DND-41 (cell line): ENCODE results near the gene VPS13C.

Experiments used
- ATAC-seq: fragments of 200-7000 bp; cut with Tn5 transposase; 3 replicates; pipeline ENCODE4 v1.9.1; 2021; ENCODE audit warnings: low read depth; ENCODE audit not compliant: insufficient read depth
- DNase-seq: peaks from one replicate; pipeline ENCODE4 v3.0.0-alpha.2; 2020
- H2AFZ ChIP-seq: 2 replicates; pipeline ENCODE4 v1.6.0; 2012; ENCODE audit warnings: low read depth, low read length
- H3K27ac ChIP-seq: 2 replicates; pipeline ENCODE4 v1.5.1; 2012; ENCODE audit warnings: low read length, inconsistent platforms
- H3K27me3 ChIP-seq: fragments of 200-600 bp; sonication (generic); 2 replicates; pipeline ENCODE4 v1.6.0; 2012; ENCODE audit warnings: low read length, mild to moderate bottlenecking, inconsistent platforms; ENCODE audit not compliant: insufficient read depth, poor library complexity
- H3K36me3 ChIP-seq: 2 replicates; pipeline ENCODE4 v1.5.1; 2012; ENCODE audit warnings: low read length, inconsistent platforms; ENCODE audit not compliant: insufficient read depth
- H3K4me1 ChIP-seq: 2 replicates; pipeline ENCODE4 v1.5.1; 2012; ENCODE audit warnings: mild to moderate bottlenecking, low read length; ENCODE audit not compliant: insufficient read depth
- H3K4me2 ChIP-seq: 2 replicates; pipeline ENCODE4 v1.6.0; 2012; ENCODE audit warnings: mild to moderate bottlenecking, moderate library complexity, low read length, inconsistent platforms; ENCODE audit not compliant: insufficient read depth
- H3K4me3 ChIP-seq, 2 experiments: fragments of 200-600 bp in 1 of 2; shearing (Covaris generic) in 1 of 2; 2 replicates each; pipeline ENCODE4 v1.5.1; 2012 to 2016; ENCODE audit warnings: inconsistent platforms in 2 of 2, low read length in 2 of 2, mild to moderate bottlenecking in 2 of 2, low read depth in 1 of 2, moderate library complexity in 1 of 2
- H3K79me2 ChIP-seq: 2 replicates; pipeline ENCODE4 v1.6.0; 2012; ENCODE audit warnings: low read length, inconsistent platforms; ENCODE audit not compliant: insufficient read depth
- H3K9ac ChIP-seq: 2 replicates; pipeline ENCODE4 v1.6.0; 2012; ENCODE audit warnings: low read depth, mild to moderate bottlenecking, inconsistent platforms, low read length, moderate library complexity
- H3K9me3 ChIP-seq: 2 replicates; pipeline ENCODE4 v1.5.1; 2012; ENCODE audit warnings: low read length, moderate library complexity, mild to moderate bottlenecking, inconsistent platforms; ENCODE audit not compliant: insufficient read depth, severe bottlenecking
- H4K20me1 ChIP-seq: 2 replicates; pipeline ENCODE4 v1.6.0; 2012; ENCODE audit warnings: low read length; ENCODE audit not compliant: insufficient read depth
- CTCF ChIP-seq: IDR thresholded peaks from 2 replicates; pipeline ENCODE4 v1.5.1; 2012; ENCODE audit warnings: borderline replicate concordance, low read length, moderate library complexity, mild to moderate bottlenecking; ENCODE audit not compliant: poor library complexity, severe bottlenecking; ENCODE audit errors: extremely low read depth
- EZH2 ChIP-seq: IDR thresholded peaks from 3 replicates; pipeline ENCODE4 v1.6.1; 2012; ENCODE audit warnings: borderline replicate concordance, low read depth, mild to moderate bottlenecking, moderate library complexity, low read length, inconsistent platforms; ENCODE audit not compliant: severe bottlenecking

The VPS13C gene

GRCh38 chr15:61936528-61937195 is 123.6 kb downstream of the VPS13C start:
- peaks cover 55% of the 10 kb centered on the region for H3K36me3 ChIP-seq
- no peaks in the 10 kb centered on the region for H3K27me3 ChIP-seq
- H3K9ac ChIP-seq, result no peak overlapping the region
- TF ChIP-seq EZH2 (no peak), CTCF (no peak)
- H3K4me1 ChIP-seq, result no peaks in the 10 kb centered on the region
- no peaks in the 10 kb centered on the region for H3K79me2 ChIP-seq
- ATAC-seq, result no peak
- no peak overlapping the region for H3K27ac ChIP-seq
- no peaks in the 10 kb centered on the region for H4K20me1 ChIP-seq
- no peaks in the 10 kb centered on the region for H3K9me3 ChIP-seq
- H3K4me3 ChIP-seq, result no peak overlapping the region
- H2AFZ ChIP-seq, result no peak overlapping the region
- no peak overlapping the region for H3K4me2 ChIP-seq
- no peak for DNase-seq

- Histone ChIP-seq H3K9ac (no peak overlapping the region), H3K4me3 (no peak overlapping the region), H3K4me1 (no peaks in the 10 kb centered on the region), H3K4me2 (no peak overlapping the region), H2AFZ (no peak overlapping the region), H3K9me3 (no peaks in the 10 kb centered on the region), H3K36me3 (peaks cover 52% of the 10 kb centered on the region), H3K27ac (no peak overlapping the region), H3K27me3 (no peaks in the 10 kb centered on the region), H3K79me2 (no peaks in the 10 kb centered on the region), H4K20me1 (no peaks in the 10 kb centered on the region)
- TF ChIP-seq CTCF (no peak), EZH2 (no peak)
- no peak for DNase-seq
- ATAC-seq, result no peak
Observed at GRCh38 chr15:61935493-61935892, 124.8 kb downstream of the VPS13C start.

- no peak overlapping the region for H3K4me2 ChIP-seq
- no peaks in the 10 kb centered on the region for H4K20me1 ChIP-seq
- H3K36me3 ChIP-seq, result peaks cover 47% of the 10 kb centered on the region; the same call in 1 of the 2 replicates
- DNase-seq, result no peak
- H3K79me2 ChIP-seq, result no peaks in the 10 kb centered on the region
- ATAC-seq, result no peak
- no peak overlapping the region for H3K4me3 ChIP-seq
- H3K9ac ChIP-seq, result no peak overlapping the region
- no peaks in the 10 kb centered on the region for H3K4me1 ChIP-seq
- no peak overlapping the region for H3K27ac ChIP-seq
- TF ChIP-seq CTCF (no peak), EZH2 (no peak)
- H2AFZ ChIP-seq, result no peak overlapping the region
- H3K9me3 ChIP-seq, result no peaks in the 10 kb centered on the region
- H3K27me3 ChIP-seq, result no peaks in the 10 kb centered on the region
Observed at GRCh38 chr15:61929452-61929851, 130.8 kb downstream of the VPS13C start.

GRCh38 chr15:61923173-61923572 is 137.1 kb downstream of the VPS13C start:
- no peak overlapping the region for H3K9ac ChIP-seq
- no peak overlapping the region for H2AFZ ChIP-seq
- H3K27ac ChIP-seq, result no peak overlapping the region
- H3K36me3 ChIP-seq, result peaks cover 49% of the 10 kb centered on the region
- no peak overlapping the region for H3K4me3 ChIP-seq
- no peak for TF ChIP-seq CTCF
- TF ChIP-seq EZH2, result no peak
- no peaks in the 10 kb centered on the region for H3K4me1 ChIP-seq
- DNase-seq (no peak), ATAC-seq (no peak)
- H3K27me3 ChIP-seq, result no peaks in the 10 kb centered on the region
- H3K4me2 ChIP-seq, result no peak overlapping the region
- no peaks in the 10 kb centered on the region for H3K9me3 ChIP-seq
- no peaks in the 10 kb centered on the region for H4K20me1 ChIP-seq
- H3K79me2 ChIP-seq, result no peaks in the 10 kb centered on the region
